ENCODE measurements around the gene ZNF14.
"Not testable (repeated sequence)": the region's sequence is repeated elsewhere in the genome, so short reads cannot be mapped to it uniquely, and the experiment has no call there.

Gene ZNF14

GRCh38 chr19:19679176-19680073 lies 53.5 kb downstream of the ZNF14 start:
- TF ChIP-seq ZNF274 (IDR thresholded peaks at IDR 0.05; ENCODE audit: low read depth, low read length) = peak; percentile 68
- H3K4me3 ChIP-seq (ENCODE audit: low read length) = no peak overlapping the region

DNA sequence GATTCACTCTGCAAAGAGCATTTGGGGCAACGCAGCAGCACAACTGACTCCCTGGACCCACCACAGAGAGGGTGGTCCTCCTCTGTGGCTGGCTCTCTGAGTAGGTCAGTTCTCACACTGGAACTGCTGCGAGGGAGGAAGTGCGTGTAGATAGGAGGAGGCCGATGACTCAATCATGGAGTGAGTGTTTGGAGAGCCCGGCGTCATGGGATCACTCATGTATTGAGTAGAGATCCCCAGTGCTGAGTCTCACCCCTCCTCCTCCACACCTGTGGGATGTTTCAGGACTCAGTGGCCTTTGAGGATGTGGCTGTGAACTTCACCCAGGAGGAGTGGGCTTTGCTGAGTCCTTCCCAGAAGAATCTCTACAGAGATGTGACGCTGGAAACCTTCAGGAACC lies 55.3 kb downstream of the ZNF14 start:
- no peak for TF ChIP-seq ZNF274 (IDR thresholded peaks at IDR 0.05; ENCODE audit: low read depth, low read length)
- no peak overlapping the region for H3K4me3 ChIP-seq (ENCODE audit: low read length)

DNA sequence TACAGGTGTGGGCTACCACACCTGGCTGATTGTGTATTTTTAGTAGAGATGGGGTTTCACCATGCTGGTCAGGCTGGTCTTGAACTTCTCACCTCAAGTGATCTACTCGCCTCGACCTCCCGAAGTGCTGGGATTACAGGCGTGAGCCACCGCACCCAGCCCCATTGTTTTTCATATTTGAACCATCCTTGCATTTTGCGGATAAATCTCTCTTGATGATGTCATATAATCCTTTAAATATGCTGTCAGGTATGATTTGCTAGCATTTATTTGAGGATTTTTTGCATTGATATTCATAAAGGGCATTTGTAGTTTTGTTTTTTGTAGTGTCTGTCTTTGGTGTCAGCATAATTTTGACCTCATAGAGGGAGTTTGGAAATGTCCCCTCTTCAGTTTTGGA lies 58.6 kb downstream of the ZNF14 start:
- TF ChIP-seq ZNF274 (IDR thresholded peaks at IDR 0.05; ENCODE audit: low read depth, low read length) = no peak
- no peak overlapping the region for H3K4me3 ChIP-seq (ENCODE audit: low read length)

DNA sequence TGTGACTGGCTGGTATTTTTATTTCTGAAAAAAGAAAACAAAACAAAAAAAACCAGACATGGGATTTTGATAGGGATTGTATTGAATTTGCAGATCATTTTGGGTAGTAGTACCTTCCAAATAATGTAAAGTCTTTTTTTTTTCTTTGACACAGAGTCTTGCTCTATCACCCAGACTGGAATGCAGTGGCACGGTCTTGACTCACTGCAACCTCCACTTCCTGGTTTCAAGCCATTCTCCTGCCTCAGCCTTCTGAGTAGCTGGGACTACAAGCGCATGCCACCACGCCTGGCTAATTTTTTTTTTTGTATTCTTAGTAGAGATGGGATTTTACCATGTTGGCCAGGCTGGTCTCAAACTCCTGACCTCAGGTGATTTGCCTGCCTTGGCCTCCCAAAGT lies 60.1 kb downstream of the ZNF14 start:
- TF ChIP-seq ZNF274 (IDR thresholded peaks at IDR 0.05; ENCODE audit: low read depth, low read length) = no peak
- H3K4me3 ChIP-seq (ENCODE audit: low read length) = no peak overlapping the region

DNA sequence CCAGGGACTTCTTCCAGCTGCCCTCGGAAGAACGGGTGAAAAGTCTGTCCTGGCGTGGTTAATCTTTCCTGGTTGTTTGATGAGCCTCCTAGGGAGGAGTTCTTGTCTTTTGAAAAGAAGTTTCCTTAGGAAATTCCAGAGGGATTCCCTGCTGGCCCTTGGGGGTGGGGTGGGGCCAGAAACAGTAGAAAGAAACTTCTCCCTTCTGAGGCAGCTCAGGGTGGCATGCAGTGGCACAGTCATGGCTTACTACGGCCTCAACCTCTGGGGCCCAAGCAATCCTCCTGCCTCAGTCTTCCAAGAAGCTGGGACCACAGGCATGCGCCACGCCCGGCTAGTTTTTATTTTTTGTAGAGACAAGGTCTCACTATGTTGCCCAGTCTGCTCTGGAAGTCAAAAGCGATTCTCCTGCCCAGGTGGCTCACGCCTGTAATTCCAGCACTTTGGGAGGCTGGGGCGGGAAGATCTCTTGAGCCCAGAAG lies 62.8 kb downstream of the ZNF14 start:
- no peak for TF ChIP-seq ZNF274 (IDR thresholded peaks at IDR 0.05; ENCODE audit: low read depth, low read length)
- H3K4me3 ChIP-seq (ENCODE audit: low read length) = peak overlapping the region; percentile 99; the same call in 1 of the 2 replicates

DNA sequence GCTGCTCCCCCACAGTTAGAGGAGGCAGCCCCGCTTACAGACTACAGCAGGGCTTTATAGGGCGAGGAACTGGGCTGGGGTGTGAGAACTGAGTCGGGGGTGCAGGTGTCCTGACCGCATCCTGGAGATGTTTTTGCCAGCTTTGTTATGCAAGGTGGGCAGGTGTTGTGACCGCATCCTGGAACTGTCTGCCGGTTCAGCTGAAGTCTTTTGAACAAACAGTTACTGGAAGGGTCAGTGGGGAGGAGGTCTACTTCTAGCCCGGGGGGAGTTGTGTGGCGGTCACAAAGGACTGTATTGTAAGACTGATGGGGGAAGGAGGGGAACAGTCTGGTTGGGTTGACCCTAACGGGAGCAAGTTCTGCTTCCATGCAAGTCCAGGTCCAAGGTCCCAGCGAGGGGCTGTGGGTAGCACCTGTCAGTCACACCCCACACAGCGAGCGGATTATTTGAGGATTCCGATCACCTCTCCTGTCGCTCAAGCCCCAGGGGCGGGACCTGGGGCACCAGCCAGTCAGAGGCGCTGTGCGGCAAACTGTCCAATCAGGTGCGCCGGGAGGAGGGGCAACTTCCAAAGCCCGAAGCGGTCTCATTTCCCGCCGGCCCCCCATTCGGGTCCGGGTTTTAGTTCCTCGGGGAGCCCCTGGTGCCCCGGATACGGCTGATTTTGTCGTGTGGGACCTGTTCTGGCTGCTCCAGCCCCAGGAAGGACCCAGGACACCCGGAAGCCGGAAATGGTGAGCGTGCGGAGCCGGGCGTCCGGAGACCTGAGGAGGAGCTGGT lies 64.5 kb downstream of the ZNF14 start, which contains the start of gene ZNF101:
ZNF101 (plus strand) TSS at position 610 of the 783 bp plus-strand sequence; CDS start at position 735, 125 bp downstream.
- no peak for TF ChIP-seq ZNF274 (IDR thresholded peaks at IDR 0.05; ENCODE audit: low read depth, low read length)
- H3K4me3 ChIP-seq (ENCODE audit: low read length) = peak within 1 kb of the TSS; percentile 99

DNA sequence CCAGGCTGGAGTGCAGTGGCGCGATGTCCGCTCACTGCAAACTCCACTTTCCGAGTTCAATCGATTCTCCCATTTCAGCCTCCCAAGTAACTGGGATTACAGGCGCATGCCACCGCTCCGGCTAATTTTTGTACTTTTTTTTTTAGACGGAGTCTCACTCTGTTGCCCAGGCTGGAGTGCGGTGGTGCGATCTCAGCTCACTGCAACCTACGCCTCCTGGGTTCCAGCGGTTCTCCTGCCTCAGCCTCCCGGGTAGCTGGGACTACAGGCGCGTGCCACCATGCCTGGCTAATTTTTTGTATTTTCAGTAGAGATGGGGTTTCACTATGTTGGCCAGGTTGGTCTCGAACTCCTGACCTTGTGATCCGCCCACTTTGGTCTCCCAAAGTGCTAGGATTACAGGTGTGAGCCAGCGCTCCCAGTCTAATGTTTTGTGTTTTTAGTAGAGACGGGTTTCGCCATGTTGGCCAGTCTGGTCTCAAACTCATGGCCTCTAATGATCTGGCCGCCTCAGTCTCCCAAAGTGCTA lies 67.4 kb downstream of the ZNF14 start:
- not testable (repeated sequence) for H3K4me3 ChIP-seq (ENCODE audit: low read length)

DNA sequence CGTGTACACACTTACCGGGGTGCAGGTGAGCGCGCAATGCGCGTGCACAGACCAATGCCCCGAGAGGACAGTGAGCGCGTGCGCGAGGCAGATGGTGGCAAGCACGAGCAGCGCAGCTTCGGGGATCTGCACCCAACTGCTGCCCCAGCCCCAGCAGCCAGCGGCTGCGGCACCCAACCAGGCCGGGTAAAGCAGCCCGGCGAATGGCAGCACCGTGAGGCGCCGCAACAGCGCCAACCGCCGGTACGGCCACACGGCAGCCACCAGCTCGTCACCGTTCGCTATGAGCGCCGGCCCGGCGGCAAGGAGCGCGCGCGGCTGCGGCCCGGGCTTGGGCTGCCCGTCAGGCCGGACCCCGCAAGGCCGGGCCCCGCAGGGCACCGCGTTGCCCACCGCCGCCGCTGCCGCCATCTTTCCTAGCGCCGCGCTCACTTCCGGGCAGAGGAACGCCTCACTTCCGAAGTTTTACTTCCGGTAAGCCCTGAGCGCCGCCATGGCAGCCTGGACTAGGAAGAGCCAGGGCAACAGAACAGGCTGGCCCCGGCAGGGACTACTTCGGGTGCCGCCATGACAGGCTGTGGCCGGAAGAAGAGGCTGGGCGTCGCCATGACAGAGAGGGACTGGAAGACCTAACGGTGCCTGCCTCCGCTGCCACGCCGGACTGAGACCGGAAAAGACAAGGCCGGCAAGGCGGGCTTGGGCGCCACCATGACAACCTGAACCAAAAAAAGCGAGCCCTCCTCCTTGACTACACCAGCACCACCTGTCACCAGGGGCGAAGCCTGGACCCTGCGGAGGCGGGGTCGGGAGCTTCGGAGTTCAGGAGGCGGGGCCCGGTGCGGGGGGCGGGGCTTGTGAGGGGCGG lies 69.4 kb downstream of the ZNF14 start, which contains the start of gene ATP13A1:
ATP13A1 (minus strand) TSS at position 421 of the 865 bp plus-strand sequence; CDS start at position 411, 10 bp downstream.
- H3K4me3 ChIP-seq (ENCODE audit: low read length) = peak within 1 kb of the TSS; percentile 92
- no peak for TF ChIP-seq ZNF274 (IDR thresholded peaks at IDR 0.05; ENCODE audit: low read depth, low read length)

DNA sequence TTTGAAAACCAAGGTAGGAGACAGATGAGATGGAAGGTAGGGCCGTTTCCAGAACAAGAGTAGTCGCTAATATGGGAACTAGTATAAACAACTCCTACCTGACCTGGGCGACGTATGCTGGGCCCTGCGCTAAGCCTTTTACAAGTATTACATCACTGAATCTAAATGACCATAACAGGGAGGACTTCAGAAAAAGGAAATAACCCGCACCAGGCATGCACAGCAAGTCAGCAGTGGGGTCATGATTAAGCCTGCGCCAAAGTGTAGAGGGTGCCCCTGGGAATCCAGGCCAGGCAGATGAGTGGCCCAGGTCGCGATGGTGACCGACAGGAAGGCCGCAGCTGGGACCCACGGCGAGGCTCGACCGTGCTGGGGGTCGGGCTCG lies 70.0 kb downstream of the ZNF14 start:
- H3K4me3 ChIP-seq (ENCODE audit: low read length) = peak overlapping the region; percentile 92
- no peak for TF ChIP-seq ZNF274 (IDR thresholded peaks at IDR 0.05; ENCODE audit: low read depth, low read length)

DNA sequence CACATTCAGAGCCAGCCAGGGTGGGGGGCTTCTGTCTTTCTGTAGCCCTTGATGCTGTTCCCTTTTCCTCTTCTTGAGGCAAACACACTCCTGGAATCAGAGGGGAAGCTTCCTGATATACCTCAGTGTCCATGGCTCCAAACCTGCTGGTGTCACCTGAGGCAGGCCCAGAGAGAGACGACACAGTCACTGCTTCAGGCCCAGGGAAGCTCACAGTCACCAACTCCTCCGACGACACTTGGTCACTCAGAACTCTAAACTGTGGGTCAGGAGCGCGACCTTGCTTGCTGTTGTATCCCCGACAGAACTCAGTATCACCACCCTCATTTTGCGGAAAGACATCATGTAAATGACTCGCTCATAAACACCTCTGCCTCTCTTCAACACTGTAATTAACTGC lies 70.6 kb downstream of the ZNF14 start:
- TF ChIP-seq ZNF274 (IDR thresholded peaks at IDR 0.05; ENCODE audit: low read depth, low read length) = no peak

DNA sequence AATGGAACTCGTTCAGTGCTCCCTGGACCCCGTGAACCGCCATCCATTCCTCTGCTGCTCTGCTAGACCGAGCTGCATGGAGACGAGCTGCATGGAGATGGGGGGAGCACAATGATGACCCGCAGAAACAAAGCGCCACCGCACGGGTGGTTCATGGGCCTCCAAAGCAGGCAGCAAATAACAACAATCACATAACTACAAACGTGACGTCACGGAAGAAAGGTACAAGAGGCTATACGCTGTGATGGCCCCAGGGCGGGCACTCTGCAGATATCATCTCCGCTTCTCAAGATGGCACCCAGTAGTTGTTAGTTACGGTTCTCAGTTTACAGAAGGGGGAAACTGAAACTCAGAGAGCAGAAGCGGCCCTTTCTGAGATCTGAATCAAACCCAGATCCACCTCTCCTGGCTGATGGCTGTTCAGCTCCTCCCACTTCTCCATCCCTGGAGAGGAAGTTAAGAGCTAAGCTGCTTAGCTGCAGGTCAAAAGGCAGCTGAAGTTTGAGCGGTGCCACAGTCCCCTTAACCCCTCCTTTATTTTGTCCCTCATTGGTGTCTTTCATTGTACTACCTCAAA lies 71.1 kb downstream of the ZNF14 start:
- H3K4me3 ChIP-seq (ENCODE audit: low read length) = peak overlapping the region; percentile 92; the same call in 1 of the 2 replicates
- TF ChIP-seq ZNF274 (IDR thresholded peaks at IDR 0.05; ENCODE audit: low read depth, low read length) = no peak

More for the DNA sequence above, 70.6 kb downstream of the ZNF14 start:
- H3K4me3 ChIP-seq (ENCODE audit: low read length) = peak overlapping the region; percentile 92

DNA sequence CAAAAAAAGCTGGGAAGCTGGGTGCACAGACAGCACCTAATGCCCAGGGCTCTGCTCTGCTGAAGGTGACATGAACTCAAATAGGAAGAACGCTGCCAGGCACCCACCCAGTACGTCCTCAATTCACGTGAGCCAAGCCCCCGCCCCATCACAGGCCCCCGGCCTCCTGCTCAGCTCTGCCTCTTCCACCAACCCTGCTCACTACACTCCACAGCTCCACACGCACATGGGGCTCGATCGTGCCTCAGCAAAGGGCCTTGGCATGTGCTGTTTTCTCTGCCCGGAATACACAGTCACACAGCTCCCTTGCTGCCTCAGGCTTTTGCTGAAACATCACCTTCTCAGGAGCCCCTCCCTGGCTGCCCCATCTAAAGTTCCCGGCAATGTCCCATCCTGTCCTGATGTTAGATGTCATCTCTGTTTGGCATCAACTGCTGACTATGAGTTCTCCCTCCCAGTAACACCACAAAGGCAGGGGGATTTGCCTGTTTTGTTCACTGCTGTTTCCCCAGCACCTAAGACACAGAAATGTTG lies 71.7 kb downstream of the ZNF14 start:
- TF ChIP-seq ZNF274 (IDR thresholded peaks at IDR 0.05; ENCODE audit: low read depth, low read length) = no peak
- peak overlapping the region; percentile 92; the same call in 1 of the 2 replicates for H3K4me3 ChIP-seq (ENCODE audit: low read length)

Measured in GM08714 (cell line).